Gastrocnemius medialis (tissue), 4 donors: ENCODE measurements around the gene PDSS2. TPM values are rescaled to one million over a fixed set of nuclear protein-coding genes. Genes with fewer than 3 reads are reported as not detected.
"Not testable (repeated sequence)": the region's sequence is repeated elsewhere in the genome, so short reads cannot be mapped to it uniquely, and the experiment has no call there.

Experiments used
- ATAC-seq, 2 donors: fragments of 150-250 bp; one replicate each; pipeline ENCODE4 v1.9.1; 2016
- DNase-seq, 2 donors: peaks; one replicate each; pipeline ENCODE4 v3.0.0-alpha.2; 2019
- H3K27ac ChIP-seq, 4 donors: fragments of 200-600 bp; sonication (generic); 1 replicate in 1 of 4; 2 replicates in 3 of 4; pipeline ENCODE4 v1.5.1; 2016 to 2018; ENCODE audit warnings: mild to moderate bottlenecking in 2 of 4, moderate library complexity in 1 of 4
- H3K27me3 ChIP-seq, 3 donors: fragments of 200-600 bp; sonication (generic) in 2 of 3; 1 replicate in 1 of 3; 2 replicates in 2 of 3; pipeline versions ENCODE4 v1.5.1 to v1.6.0; 2016 to 2019; ENCODE audit warnings: mild to moderate bottlenecking in 1 of 3, moderate library complexity in 1 of 3
- H3K36me3 ChIP-seq, 2 donors: fragments of 200-600 bp; sonication (generic) in 1 of 2; one replicate each; pipeline ENCODE4 v1.5.1; 2017 to 2018
- H3K4me1 ChIP-seq, 2 donors: fragments of 200-600 bp; sonication (generic) in 1 of 2; one replicate each; pipeline ENCODE4 v1.5.1; 2016 to 2017; ENCODE audit warnings: mild to moderate bottlenecking in 2 of 2
- H3K4me3 ChIP-seq, 4 donors: fragments of 200-600 bp; sonication (generic) in 3 of 4; 1 replicate in 1 of 4; 2 replicates in 3 of 4; pipeline ENCODE4 v1.5.1; 2016 to 2019; ENCODE audit warnings: mild to moderate bottlenecking in 2 of 4
- H3K9me3 ChIP-seq, 3 donors: fragments of 200-600 bp; sonication (generic) in 2 of 3; 1 replicate in 1 of 3; 2 replicates in 2 of 3; pipeline ENCODE4 v1.5.1; 2016 to 2019
- CTCF ChIP-seq, 5 experiments: fragments of 450-650 bp in 3 of 5; fragments of 200-600 bp in 2 of 5; sonication (generic) in 2 of 5; IDR thresholded peaks in 4 of 5; conservative IDR thresholded peaks in 1 of 5; 1 replicate in 4 of 5; 2 replicates in 1 of 5; pipeline ENCODE4 v1.5.1; 2016 to 2019; ENCODE audit warnings: antibody characterized with exemption in 5 of 5, mild to moderate bottlenecking in 3 of 5, moderate library complexity in 3 of 5
- POLR2A ChIP-seq, 2 donors: fragments of 450-650 bp; IDR thresholded peaks; one replicate each; pipeline ENCODE4 v1.6.1; 2017; ENCODE audit warnings: antibody characterized with exemption in 2 of 2, mild to moderate bottlenecking in 2 of 2, moderate library complexity in 2 of 2
- in situ Hi-C, 4 donors: fragments of 200-750 bp; cut with MboI; loops; one replicate each; pipeline versions ENCODE4 v1.15.0 to v1.8.0; 2017; ENCODE audit warnings: low sequenced_read_pairs in 4 of 4
- intact Hi-C: fragments of 100-400 bp; cut with DNase I; formaldehyde crosslinking; loops from one replicate; pipeline ENCODE4 v1.15.1; 2023; ENCODE audit warnings: low total_unique reads
- total RNA-seq, 4 donors: library from RNA; depleted of rRNA; stranded (reverse); fragments of >200 nt; gene quantifications; one replicate each; pipeline versions ENCODE4 v1.1.0 to v1.2.3, GENCODE V29; 2016

PDSS2 gene
- total RNA-seq, 4 donors from 2014 or later, result 6.6 to 14.3 (median 10.0) TPM

DNA sequence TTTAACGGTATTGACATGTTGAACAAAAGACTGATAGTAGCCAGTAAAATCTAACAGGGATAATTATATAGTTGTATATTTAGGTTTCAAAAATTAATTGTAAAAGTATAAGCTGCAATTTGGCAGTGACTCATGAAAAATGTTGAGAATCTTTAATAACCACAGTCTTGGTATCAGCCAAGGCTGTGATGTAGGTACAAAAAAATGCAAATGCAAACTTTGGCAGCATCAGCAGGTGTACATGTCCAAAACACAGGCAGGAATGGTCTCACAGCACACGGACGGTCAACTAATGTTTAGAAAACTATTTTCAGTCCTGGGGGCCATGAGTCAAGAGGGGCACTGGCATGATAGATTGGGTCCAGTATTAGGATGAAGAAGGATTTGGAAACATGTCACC lies 285.6 kb downstream of the PDSS2 start:
- in situ Hi-C loops (no loop called here), intact Hi-C loops (no loop called here)
- Histone ChIP-seq H3K27me3 (no peaks in the 10 kb centered on the region), H3K4me3 (no peak overlapping the region), H3K9me3 (no peaks in the 10 kb centered on the region), H3K4me1 (no peaks in the 10 kb centered on the region), H3K36me3 (no peaks in the 10 kb centered on the region), H3K27ac (no peak overlapping the region)
- DNase-seq (no peak), ATAC-seq (no peak)
- TF ChIP-seq CTCF (IDR thresholded peaks at IDR 0.05 in 4 of 5, conservative IDR thresholded peaks at IDR 0.05 in 1 of 5) (no peak), POLR2A (IDR thresholded peaks at IDR 0.05) (no peak)

GRCh38 chr6:107171513-107171912 lies 287.9 kb downstream of the PDSS2 start:
- ATAC-seq (no peak), DNase-seq (no peak)
- TF ChIP-seq CTCF (IDR thresholded peaks at IDR 0.05 in 4 of 5, conservative IDR thresholded peaks at IDR 0.05 in 1 of 5) (no peak), POLR2A (IDR thresholded peaks at IDR 0.05) (no peak)
- Histone ChIP-seq H3K27me3 (no peaks in the 10 kb centered on the region), H3K36me3 (no peaks in the 10 kb centered on the region), H3K4me3 (no peak overlapping the region), H3K4me1 (no peaks in the 10 kb centered on the region), H3K9me3 (no peaks in the 10 kb centered on the region), H3K27ac (no peak overlapping the region)
- in situ Hi-C loops, result no loop called here
- intact Hi-C loops, result no loop called here

- H3K4me1 ChIP-seq, in situ Hi-C loops, H3K27me3 ChIP-seq, H3K36me3 ChIP-seq, H3K9me3 ChIP-seq, intact Hi-C loops, DNase-seq, H3K4me3 ChIP-seq, ATAC-seq, H3K27ac ChIP-seq: not testable (repeated sequence)
Measured at GRCh38 chr6:107164299-107164698, 295.1 kb downstream of the PDSS2 start.

- in situ Hi-C loops, result no loop called here
- no peak overlapping the region for H3K27ac ChIP-seq
- DNase-seq (no peak), ATAC-seq (no peak)
- TF ChIP-seq POLR2A (IDR thresholded peaks at IDR 0.05), result no peak
- no peak for TF ChIP-seq CTCF (IDR thresholded peaks at IDR 0.05 in 4 of 5, conservative IDR thresholded peaks at IDR 0.05 in 1 of 5)
- intact Hi-C loops, result no loop called here
- no peaks in the 10 kb centered on the region for H3K36me3 ChIP-seq
- H3K27me3 ChIP-seq, result no peaks in the 10 kb centered on the region
- H3K4me1 ChIP-seq, result no peaks in the 10 kb centered on the region
- no peaks in the 10 kb centered on the region for H3K9me3 ChIP-seq
- no peak overlapping the region for H3K4me3 ChIP-seq
Measured at GRCh38 chr6:107161521-107161920, 297.8 kb downstream of the PDSS2 start.

DNA sequence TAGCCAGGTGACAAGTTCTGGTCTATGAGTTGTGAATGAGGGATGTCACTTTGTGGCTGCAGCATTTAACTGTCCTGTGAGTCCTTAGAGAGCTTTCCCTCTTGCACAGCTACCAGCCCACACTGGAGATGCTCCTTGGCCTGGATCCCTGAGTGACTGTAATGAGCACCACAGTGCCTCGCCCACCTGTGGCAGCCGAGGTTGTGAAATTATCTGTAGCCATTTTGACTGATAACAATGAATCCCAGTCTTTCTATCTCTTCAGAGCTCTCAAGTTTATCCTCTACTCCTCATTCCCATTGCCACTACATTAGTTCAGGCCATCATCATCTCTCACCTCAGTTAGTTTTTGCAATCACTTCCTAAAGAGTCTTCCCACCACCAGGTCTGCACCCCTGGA lies 302.7 kb downstream of the PDSS2 start:
- Histone ChIP-seq H3K27me3 (no peaks in the 10 kb centered on the region), H3K4me3 (no peak overlapping the region), H3K9me3 (no peaks in the 10 kb centered on the region), H3K4me1 (no peaks in the 10 kb centered on the region), H3K27ac (no peak overlapping the region), H3K36me3 (no peaks in the 10 kb centered on the region)
- in situ Hi-C loops, result no loop called here
- DNase-seq (no peak), ATAC-seq (no peak)
- intact Hi-C loops, result no loop called here
- TF ChIP-seq CTCF (IDR thresholded peaks at IDR 0.05 in 4 of 5, conservative IDR thresholded peaks at IDR 0.05 in 1 of 5), result no peak
- TF ChIP-seq POLR2A (IDR thresholded peaks at IDR 0.05), result no peak
